Erythroblast (primary cell): ENCODE data around the gene CHST8.

Source experiments
- DNase-seq, 2 experiments: peaks; one replicate each; lab custom pipeline; 2025; lab: John Stamatoyannopoulos, UW
- GATA1 ChIP-seq: IDR thresholded peaks from 2 replicates; pipeline ENCODE4 v1.6.1; 2011; ENCODE audit warnings: low read depth, mild to moderate bottlenecking, control low read depth, low read length, moderate library complexity
- POLR2A ChIP-seq: IDR thresholded peaks from 2 replicates; pipeline ENCODE4 v1.6.1; 2011; ENCODE audit warnings: mild to moderate bottlenecking, low read length

Gene CHST8

DNA sequence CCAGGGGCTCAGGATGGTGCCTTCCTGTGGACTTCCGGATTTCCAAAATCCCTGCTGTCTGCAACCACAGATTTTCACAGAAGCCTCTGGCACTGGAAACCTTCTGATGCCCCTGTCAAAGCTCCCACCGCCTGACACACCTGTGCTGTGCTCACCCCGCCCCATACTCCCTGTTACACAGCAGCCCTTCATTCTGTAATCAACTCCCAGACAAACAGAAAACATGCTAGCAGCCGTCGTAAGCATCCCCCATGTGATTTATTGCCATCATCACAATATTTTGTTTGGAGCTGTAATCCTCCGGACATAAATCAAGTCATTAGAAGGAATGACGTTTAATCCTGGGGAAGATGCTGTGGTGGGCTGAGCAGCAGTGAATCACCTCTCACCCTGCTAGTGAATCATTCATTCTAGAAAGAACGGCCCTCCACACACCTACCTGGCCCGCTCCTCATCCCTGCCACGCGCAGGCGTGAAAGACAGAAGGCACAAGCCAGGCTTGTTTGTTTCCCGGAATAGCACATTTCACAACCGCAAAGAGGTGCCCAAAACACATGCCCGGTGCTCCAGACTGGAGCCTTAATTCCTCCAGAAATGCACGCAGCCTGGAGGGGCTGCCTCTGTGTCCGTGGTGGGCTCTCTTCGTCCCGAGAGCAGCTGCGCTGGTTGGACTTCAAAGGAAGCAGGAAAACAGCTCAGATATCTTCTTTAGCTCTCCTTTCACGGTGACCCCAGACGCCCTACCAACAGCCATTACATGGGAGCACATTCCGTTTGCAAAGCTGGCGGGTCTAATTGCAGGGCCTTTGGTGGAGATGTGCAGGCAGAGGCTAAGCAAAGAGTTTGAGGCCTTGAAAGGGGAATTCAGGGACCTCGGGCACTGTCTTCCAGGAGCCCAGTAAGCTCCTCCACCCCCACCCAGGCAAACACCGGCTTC, 133.6 kb downstream of the CHST8 start:
- DNase-seq: no peak
- TF ChIP-seq POLR2A (no peak), GATA1 (no peak)

DNA sequence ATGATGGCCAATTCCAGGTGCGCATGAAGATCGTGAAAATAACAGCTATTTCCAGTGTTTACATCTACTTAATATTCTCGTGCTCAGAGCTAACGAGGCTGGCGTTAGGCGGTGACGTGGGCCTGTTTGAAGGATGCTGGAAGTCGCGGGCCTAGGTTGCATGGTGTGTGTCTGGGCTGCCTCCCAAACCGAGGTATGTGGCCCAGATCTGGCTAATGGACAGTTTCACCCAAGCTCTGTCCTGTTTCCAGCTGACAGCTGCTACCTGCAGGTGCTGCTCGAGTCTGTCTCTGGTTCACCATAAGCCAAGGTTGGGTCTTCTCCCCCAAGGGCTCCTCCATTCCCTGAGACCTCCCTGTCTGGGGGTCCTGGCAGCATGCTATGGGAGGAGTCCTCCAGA, 134.4 kb downstream of the CHST8 start:
- no peak for DNase-seq
- no peak for TF ChIP-seq POLR2A
- TF ChIP-seq GATA1: no peak

DNA sequence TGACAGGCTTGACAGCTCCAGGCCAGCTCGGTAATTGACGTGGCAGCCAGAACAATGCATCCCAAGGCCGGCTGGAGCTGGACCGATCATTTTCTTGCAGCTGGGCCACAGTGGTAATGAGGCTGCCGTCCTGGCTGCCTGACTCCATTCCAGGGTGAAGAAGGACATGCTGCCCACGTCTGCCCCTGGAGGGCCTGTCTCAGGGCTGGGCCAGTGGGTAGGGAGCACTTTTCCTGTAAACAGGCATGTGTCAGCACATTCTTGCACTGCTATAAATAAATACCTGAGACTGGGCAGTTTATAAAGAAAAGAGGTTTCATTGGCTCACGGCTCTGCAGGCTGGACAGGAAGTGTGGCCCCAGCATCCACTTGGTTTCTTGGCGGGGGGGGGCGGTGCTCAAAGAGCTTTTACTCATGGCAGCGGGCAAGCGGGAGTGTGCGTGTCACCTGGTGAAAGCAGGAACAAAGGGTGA, 136.8 kb downstream of the CHST8 start:
- no peak for DNase-seq
- no peak for TF ChIP-seq POLR2A
- no peak for TF ChIP-seq GATA1

DNA sequence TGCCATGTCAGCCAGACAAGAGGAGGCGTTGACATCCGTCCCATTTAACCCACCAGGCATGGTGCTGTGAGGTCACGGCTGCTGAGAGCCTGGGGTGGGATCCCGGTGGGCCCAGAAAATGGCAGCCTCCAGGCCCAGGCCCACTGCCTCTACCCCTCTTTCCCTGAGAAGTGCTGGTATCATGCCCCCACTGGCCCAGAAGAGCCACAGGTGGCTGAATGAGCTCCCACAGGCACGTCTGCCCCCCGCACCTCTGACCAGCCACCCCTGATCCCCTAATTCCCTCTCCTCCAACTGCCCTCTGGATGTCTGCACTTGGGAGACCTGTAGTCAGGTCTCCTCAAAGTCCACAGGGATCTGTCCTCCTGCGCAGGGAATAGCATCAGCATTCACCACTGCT, 137.6 kb downstream of the CHST8 start:
- no peak for DNase-seq
- TF ChIP-seq POLR2A (no peak), GATA1 (no peak)

DNA sequence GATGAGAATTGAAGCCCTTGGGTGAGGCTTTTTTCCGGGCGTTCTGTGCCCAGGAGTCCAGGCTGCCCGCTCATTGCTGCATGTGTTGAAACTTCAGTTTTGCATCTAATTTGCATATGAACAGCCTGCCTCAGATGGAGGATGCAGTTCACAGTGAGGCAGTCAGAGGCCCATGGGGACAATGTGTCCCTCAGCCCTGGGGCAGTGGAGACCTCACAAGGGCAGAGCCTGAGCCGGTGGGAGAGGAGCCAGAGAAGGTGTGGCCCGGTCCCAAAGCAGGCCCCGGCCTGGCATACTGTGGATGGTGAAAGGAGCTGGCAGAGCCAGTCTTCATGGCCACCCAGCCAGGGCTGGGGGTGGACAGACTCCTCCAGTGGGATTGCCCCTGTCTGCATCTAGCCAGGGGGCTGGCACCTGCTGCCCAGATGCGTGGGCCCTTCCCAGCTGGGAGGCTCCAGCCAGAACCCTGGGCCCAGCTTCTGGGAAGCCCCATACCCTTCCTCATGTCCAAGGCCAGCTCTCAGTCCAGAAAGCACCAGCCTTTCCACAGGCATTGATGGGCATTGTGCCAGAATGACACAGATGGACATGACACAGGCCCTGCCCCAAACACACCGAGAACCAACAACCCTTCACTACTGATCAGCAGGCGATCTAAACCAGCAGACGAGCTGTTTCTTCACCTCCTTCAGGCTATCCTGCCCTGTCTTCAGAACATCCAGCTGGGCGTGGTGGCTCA, 142.0 kb downstream of the CHST8 start:
- no peak for DNase-seq
- TF ChIP-seq POLR2A (no peak), GATA1 (no peak)

DNA sequence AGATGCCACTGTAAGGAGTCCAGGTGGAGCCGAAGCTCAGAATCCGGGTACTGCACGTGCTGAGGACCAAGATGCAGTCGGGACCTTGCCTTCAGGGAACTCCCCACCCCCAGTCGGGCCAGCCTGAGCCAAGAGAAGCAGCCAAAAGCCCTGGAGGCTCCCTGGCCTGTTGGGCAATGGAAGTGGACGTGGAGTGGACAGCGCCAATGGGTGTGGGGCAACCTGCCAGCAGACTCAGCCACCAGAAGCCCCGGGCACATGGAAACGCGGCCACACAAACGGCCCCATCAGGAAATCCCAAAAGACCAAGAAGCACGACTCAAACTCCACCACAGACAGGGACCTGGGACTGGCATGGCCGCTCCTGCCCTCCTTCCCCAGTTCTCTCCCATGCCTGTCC, 144.9 kb downstream of the CHST8 start:
- no peak for DNase-seq

DNA sequence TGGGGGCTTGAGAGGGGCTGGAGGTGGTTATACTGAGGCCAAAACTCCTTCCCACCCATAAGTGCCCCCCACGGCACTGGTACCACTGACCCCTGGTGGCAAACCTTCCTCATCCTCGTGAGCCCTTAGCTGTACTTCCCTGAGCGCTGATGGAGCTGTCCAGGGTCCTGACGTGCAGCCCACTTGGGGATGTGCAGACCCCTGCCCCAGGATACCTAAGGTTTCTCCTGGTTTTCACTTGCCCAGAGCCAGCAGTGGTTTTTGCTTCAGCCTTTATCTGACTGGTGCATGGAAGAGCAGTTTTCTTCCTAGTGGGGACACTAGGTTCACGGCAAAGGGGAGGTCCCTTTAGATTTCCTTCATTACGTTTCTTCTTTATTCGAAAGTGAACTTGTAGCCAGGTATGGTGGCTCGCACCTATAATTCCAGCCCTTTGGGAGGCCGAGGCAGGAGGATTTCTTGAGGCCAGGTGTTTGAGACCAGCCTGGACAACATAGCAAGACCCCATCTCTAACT, 146.2 kb downstream of the CHST8 start:
- TF ChIP-seq GATA1: no peak
- no peak for TF ChIP-seq POLR2A
- DNase-seq: peak; percentile 29 to 41

More for the DNA sequence above, 144.9 kb downstream of the CHST8 start:
- no peak for TF ChIP-seq POLR2A
- TF ChIP-seq GATA1: no peak

DNA sequence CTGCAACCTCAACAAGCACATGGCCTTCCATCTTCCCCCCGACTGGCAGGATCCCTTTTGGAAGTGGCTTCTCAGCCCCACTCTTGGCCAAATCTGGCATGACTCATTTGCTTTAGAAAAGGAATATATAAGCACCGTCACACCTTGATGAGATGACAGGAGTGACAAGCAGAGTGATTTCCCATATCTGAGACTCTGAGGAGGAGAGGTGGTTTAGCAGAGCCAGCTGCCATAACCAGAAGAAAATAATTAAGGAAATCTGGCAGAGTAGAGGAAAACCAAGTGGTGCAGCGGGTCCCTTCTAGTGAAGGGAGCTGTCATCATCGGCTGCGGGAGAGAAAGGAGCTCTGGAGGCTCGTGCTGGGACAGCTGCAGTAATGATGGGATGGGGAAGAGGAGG, 147.5 kb downstream of the CHST8 start:
- DNase-seq: no peak
- no peak for TF ChIP-seq GATA1
- TF ChIP-seq POLR2A: no peak

DNA sequence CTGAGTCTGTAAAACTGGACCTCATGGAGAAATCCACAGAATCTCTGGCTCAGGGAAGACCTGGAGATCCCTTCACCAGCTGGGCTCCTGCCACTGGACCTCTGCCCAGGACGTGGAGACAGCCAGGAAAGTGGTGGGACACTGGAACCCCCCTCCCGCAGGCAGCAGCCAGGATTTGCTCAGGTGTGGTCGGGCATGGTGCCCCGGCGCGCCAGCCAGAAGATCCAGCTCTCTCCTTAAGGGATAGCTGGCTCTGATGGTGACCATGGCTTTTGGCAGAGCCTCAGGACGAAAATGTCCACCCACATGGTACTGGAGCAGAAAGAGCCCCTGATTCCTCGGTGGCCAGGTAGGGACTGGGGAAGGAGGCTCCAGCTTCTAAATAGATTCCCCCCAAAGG, 148.4 kb downstream of the CHST8 start:
- DNase-seq: no peak
- no peak for TF ChIP-seq GATA1
- TF ChIP-seq POLR2A: no peak

DNA sequence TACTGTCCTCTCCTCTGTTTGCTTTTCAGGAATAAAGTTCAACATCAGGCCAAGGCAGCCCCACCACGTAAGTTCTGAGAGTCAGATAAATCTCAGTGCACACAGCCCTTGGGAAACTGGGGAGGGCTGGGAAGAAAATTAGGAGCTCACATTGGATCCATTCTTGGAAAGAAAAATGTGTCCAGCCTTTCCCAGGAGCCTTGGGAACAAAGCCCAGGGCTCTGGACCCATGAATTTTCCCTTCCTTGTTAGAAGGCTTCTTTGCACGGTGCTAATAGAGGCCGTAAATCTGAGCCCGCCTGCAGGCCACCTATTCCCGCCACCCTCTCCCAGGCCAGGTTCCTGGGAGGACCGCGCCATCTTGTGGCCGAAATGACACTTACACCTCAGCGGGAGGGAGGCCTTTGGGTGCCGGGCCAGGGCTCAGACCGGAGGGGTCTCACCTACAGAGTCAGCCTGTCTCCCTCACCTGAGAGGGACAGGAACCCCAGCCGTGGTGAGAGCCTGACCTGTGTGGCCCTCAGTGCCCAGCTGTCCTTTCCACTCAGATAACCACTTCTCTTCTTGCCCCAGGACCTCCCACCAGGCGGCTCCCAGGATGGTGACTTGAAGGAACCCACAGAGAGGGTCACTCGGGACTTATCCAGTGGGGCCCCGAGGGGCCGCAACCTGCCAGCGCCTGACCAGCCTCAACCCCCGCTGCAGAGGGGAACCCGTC, 149.8 kb downstream of the CHST8 start:
- TF ChIP-seq GATA1 (no peak), POLR2A (no peak)

DNA sequence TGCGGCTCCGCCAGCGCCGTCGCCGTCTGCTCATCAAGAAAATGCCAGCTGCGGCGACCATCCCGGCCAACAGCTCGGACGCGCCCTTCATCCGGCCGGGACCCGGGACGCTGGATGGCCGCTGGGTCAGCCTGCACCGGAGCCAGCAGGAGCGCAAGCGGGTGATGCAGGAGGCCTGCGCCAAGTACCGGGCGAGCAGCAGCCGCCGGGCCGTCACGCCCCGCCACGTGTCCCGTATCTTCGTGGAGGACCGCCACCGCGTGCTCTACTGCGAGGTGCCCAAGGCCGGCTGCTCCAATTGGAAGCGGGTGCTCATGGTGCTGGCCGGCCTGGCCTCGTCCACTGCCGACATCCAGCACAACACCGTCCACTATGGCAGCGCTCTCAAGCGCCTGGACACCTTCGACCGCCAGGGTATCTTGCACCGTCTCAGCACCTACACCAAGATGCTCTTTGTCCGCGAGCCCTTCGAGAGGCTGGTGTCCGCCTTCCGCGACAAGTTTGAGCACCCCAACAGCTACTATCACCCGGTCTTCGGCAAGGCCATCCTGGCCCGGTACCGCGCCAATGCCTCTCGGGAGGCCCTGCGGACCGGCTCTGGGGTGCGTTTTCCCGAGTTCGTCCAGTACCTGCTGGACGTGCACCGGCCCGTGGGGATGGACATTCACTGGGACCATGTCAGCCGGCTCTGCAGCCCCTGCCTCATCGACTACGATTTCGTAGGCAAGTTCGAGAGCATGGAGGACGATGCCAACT, 150.5 kb downstream of the CHST8 start:
- TF ChIP-seq GATA1 (no peak), POLR2A (no peak)
- no peak for DNase-seq

More for the DNA sequence above, 149.8 kb downstream of the CHST8 start:
- peak; percentile 63 to 80 for DNase-seq

DNA sequence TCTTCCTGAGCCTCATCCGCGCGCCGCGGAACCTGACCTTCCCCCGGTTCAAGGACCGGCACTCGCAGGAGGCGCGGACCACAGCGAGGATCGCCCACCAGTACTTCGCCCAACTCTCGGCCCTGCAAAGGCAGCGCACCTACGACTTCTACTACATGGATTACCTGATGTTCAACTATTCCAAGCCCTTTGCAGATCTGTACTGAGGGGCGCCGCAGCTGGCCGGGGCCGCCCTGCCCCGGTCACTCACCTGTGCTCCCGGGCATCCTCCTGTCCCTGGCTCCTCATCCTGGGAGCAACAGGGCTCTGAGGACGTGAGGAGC, 151.1 kb downstream of the CHST8 start:
- TF ChIP-seq POLR2A (no peak), GATA1 (no peak)
- no peak for DNase-seq
